Lung microvascular endothelial cell (primary cell): Measurements from ENCODE around the gene DIAPH2. TPM values are rescaled to one million over a fixed set of nuclear protein-coding genes. Genes with fewer than 3 reads are reported as not detected.
"Not testable (repeated sequence)": the region's sequence is repeated elsewhere in the genome, so short reads cannot be mapped to it uniquely, and the experiment has no call there.

Experiments
- DNase-seq, 2 donors: peaks; one replicate each; pipeline versions ENCODE4 v3.0.0 to v3.0.0-alpha.2; 2010; ENCODE audit warnings: low read depth in 2 of 2
- total RNA-seq: library from RNA; depleted of rRNA; stranded (reverse); fragments of >200 nt; gene quantifications from 2 replicates; pipeline ENCODE4 v1.2.1, GENCODE V29; 2014

The DIAPH2 gene
- total RNA-seq, 1 donor from 2014 or later: 13.5 TPM

DNA sequence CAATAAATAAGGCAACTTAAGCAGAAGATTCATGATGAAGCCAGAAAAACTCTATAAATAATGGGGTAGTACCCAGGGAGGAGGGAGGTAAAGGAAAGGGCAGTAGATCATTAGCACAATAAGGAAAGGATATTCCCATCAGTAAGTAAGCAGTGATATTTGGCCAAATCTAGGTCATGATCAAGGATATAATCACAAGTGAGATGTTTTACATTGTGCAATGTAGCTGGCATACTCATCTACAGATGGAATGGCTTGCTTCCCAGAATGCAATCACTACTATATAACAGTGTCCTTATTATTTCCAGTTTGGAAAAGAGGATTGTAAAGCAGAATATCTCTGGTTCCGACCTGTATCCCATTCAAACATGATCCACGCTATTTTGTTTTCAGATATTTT is 682.5 kb downstream of the DIAPH2 start:
- DNase-seq: no peak

DNA sequence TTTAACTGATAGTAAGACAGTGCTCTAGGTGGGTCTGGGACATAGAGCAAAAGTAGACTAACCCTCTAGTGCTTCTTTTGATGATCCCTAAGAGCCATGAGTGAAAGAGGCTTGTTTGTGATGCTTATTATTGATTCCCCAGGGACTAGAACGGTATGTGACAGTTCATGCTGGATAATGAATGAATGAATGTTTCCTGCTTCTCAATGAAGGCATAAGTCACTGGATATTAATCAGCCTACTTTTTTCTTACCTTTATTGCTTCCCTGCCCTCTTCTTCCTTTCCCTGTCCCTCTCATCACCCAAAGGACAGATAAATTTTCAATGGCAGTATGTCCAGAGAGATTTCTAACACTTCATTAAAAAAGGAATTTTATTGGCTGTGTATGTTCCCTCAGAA is 685.3 kb downstream of the DIAPH2 start:
- no peak for DNase-seq

DNA sequence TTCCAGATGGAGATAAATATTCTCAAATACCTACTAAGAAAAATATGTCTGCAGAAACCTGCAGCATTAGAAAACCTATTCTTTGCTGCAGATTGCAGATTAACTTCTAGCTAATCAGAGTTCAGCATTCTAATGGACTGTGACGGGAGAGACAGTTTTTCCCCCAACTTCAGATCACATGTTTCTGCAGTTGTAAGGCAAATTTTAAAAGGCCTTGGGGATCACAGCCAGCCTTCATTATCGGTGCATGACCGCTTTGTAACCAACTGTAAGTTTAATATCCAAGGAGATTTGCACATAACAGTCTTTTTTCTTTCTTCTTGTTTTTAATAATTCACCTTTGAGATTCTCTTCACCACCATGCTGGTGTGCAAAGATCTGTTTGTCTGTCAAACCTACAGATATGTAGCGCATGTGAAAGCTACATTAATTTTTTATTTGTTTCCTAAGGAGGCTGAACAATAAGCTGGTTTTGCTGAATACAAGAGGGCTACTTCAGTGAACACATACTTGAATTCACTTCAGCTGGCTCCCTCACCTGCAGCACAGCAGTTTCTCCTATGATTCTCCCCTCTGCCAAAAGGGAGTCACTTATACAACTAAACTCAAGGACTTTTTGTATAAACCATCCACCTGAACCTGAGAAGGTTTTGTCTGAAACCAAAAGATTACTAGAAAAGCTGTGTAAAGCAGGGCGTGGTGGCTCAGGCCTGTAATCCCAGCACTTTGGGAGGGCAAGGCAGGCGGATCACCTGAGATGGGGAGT is 687.5 kb downstream of the DIAPH2 start:
- DNase-seq: no peak

DNA sequence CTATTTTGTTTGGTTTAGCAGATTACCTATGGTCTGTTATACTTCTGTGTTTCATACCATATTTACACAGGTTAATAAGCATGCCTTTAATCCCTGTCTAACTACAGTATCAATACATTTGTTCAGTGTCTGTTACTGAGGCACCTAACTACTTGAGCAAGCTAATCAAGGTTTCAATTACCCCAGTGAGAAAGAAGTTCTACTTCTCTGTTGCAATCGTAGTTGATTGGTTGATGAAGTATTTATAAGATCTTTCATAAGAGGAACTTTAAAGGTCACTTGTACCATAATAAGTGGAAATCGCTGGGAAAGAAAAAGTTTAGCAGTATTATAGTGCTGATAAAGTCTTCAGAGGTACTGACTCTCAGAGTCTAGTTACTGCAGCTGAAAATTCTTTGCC is 689.6 kb downstream of the DIAPH2 start:
- no peak for DNase-seq

DNA sequence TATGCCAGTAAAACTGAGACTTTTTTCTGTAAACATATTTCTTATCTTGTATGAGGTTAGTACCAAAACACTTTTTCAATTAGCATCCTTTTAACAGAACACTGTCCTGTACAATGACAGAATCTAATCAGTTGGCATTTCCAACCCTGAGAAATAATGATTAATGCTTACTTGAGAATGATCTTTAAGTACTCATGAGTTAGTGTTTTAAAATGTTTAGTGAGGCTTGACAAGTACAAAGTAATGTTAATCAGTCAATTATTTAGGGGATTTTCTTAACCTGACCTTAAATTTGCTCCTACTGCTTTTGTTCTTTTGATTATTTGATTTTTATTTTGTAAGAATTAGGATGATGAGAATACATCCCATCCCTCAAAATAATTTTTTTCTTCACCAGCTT is 695.6 kb downstream of the DIAPH2 start:
- DNase-seq: no peak

DNA sequence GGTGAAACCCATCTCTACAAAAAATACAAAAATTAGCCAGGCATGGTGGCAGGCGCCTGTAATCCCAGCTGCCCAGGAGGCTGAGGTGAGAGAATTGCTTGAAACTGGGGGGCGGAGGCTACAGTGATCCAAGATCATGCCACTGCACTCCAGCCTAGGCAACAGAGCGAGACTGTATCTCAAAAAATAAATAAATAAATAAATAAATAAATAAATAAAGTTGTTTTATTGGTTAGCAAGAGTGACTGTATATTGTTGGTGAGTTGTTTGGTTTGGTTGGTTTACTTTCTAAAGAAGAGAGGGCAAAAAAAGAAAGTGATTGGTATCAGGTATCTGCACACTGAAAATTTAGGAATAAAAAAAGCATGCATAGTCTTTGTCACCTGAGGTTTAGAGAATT is 700.0 kb downstream of the DIAPH2 start:
- no peak for DNase-seq

DNA sequence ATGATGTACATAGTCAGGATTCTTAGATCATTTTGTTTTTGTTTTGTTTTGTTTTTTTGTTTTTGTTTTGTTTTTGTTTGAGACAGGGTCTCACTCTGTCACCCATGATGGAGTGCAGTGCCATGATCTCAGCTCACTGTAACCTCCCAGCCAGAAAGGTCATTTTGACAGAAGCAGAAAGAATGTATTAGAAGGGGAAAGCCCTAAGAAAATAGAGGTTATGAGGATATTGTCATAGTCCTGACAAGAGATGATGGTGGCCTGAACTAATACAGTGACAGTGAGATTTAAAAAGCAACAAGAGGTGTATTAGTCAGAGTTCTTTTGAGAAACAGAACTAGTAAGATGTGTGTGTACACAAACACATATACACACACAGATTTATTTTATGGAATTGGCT is 702.4 kb downstream of the DIAPH2 start:
- DNase-seq: no peak

DNA sequence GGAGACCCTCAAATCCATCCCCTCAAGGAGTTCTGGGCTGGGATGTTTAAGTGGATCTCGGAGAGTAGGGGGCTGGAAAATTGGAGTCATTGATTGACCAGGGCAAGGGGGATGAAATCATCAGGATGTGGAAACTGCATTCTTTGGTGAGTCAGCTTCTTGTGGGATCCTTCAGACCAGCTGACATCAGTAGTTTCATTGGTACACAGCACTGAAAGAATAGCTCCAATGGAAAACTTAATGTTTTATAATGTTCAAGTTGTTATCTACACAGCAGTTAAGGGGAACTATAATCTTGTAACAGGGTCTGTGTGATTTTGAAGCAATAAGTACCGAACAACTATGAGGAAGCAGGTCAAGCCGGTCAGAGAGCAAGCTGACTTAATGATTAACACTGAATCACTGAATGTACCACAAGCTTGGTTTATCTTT is 705.1 kb downstream of the DIAPH2 start:
- DNase-seq: peak in 1 of 2 donors; percentile 75

DNA sequence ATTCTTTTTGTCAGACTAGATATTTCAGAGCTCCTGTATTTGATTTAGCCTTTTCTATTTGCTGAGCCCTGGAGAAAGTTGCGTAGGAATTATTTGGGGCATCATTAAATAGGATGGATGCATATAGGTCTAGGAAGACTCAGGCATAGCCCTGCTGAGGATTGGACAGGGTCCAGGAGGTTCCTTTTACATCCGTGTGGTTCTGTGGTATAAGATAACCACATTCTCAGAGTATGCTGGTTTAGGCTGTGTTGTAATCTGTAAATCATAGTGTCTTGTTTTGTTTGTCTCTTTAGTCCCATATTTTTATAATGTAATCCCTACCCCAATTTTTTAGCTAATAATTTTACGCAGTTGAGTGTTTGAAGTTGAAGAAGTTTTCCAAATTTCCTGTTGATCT is 712.7 kb downstream of the DIAPH2 start:
- DNase-seq: no peak

DNA sequence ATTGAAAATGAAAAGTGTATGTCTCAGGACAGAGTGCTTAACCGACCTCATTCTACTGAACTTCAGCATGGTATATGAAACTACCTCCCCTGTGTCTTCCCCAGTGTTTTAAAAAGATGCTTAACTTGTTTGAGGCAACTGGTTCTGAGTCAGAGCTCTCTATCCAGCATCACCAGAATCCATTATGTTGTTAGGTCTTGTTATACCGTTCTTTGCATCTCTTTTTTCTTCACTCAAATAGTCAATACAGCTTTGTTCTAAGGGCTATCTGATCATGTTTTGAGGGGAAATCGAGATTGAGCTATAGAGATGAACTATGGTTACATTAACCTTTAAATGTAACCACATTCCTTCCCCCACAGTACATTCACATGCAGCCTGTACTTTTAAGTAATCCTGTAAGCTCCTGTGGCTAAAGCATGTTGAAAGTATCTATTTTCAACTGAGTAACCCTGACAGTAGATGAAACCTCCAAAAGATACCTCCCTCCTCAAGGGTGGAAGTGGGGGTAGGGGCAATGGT is 713.4 kb downstream of the DIAPH2 start:
- peak in 1 of 2 donors; percentile 1 for DNase-seq

DNA sequence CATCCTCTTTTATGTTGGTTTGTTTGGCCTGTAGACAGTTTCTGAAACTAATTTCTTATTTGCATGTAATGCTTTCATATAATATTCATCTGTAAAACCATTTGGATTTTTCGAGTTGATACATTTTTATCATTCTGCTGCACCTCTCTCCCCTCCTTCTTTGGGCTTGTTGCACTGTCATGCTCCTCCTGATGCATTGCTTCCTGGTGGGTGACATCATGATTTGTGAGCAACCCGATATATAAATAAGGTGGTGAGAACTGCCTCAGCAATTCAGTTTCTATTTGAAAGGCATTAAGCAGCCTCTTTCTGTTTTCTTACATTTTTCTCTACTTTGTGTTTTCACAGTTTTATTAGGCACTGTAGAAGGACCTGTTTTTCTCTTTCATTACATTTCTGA is 714.8 kb downstream of the DIAPH2 start:
- peak; percentile 24 to 77 for DNase-seq

DNA sequence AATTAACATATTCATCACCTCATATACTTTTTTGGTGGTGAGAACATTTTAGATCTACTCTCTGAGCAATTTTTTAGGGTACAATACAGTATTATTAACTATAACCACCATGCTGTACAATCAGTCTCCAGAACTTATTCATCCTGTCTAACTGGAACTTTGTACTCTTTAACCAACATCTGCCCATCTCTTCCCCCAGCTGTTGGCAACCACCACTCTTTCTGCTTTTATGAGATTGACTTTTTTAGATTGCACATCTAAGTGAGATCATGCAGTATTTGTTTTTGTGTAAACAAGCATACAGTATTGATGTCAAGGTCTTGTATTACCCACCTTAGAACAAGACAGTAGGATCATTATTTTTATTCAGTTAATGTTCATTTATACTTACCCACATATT is 715.9 kb downstream of the DIAPH2 start:
- DNase-seq: no peak

DNA sequence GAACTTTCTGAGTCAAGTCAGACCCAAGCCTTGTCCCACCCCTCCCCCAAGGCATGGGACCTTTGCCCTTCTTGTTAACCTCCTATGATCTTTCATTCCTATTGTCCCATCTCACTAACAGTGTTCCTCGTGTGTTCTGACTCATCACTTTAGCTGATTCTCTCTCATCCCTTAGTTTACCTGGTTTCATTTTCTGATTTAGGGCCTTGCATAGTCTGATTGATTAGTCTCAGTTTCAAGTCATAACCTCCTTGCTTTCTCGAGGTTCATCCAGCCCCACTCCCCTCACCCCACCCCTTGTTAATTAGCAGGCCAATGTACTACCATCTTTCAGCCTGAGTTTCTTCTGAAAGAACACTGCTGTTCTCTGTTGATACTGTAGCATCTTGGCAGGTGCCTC is 716.5 kb downstream of the DIAPH2 start:
- no peak for DNase-seq

DNA sequence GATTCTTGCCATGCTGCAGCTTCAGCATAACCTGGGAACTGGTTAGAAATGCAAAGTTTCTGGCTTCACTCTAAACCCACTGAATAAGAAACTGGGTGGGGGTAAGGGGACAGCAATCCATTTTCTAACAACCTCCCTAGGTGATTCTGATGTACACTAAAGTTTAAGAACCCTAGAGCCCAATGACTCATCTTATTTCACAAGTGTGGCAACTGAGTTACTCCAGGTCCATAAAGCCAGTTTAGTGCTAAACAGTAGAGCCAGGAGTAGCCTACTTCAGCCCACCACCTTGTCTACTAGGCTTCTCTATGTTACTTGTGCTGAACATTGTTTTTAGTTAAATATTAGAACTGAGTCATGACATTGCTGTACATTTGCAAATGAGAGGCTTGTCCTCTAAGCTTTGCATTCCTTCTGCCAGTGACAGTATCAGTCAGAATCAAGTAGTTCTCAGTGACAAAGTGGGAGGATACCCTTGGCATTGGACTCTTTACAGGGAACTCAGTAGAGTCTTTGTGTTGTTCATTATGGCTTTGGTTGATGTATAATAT is 717.0 kb downstream of the DIAPH2 start:
- DNase-seq: no peak

DNA sequence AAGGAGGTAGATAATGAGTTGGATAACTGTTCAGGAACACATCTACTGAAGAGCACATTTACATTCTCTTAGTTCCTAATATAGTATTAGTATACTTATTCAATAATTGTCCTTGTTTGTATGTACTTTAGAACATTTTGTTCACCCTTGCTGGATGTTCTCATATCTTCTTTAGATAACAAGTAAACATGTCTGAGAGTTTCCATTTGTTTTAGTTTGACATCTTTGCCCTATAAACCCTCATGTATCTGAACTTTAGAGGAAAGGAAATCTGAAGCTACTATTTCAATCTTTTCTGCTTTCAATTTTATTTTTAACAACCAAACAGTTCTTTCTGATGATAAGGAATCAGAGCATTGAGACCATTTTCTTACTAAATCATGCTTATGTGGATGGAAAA is 717.7 kb downstream of the DIAPH2 start:
- DNase-seq: no peak

DNA sequence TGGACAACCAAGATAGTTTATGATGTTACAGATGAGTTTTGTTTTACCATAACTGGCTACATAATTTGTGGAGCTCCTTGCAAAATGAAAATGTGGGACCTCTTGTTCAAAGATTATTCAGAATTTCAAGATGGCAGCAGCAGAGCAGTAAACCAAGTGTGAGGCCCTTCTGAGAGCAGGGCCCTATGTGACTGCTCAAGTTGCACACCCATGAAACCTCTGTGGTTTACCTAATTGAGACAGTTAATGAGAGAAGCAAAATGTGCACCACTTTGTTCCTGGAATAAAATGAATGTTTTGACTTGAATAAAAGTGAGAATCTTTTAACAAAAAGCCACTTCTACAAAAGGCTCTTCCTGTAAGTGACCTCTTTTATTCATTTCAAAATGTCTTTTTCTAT is 718.3 kb downstream of the DIAPH2 start:
- no peak for DNase-seq

DNA sequence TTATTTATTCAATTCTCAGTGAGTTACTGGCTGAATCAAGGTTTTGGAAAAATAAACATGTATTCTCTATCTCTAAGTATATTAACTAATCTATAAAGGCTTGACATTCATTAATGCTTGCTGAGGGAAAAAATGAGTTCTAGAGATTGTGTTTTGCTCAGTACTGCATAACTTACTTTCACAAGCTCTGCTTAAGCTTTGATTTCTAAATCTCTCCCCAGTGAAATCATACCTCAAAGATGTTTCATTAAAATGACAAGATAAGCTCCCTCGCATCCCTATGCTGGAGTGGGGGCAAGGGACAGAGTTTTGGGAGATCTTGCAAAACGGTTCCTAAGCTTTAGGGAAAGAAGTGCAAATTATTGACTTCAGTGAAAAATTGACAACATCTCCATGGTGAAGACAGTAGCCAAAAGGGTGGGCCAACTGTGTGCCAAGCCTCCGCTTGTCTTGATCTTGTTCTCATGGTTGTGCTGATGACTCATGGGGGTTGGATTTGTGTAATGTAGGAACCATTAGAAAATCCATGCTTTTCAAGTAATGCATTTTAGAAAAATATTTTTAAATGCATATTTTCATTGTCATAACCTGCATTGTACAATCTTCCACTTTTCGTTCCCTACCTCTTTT is 720.5 kb downstream of the DIAPH2 start:
- no peak for DNase-seq

DNA sequence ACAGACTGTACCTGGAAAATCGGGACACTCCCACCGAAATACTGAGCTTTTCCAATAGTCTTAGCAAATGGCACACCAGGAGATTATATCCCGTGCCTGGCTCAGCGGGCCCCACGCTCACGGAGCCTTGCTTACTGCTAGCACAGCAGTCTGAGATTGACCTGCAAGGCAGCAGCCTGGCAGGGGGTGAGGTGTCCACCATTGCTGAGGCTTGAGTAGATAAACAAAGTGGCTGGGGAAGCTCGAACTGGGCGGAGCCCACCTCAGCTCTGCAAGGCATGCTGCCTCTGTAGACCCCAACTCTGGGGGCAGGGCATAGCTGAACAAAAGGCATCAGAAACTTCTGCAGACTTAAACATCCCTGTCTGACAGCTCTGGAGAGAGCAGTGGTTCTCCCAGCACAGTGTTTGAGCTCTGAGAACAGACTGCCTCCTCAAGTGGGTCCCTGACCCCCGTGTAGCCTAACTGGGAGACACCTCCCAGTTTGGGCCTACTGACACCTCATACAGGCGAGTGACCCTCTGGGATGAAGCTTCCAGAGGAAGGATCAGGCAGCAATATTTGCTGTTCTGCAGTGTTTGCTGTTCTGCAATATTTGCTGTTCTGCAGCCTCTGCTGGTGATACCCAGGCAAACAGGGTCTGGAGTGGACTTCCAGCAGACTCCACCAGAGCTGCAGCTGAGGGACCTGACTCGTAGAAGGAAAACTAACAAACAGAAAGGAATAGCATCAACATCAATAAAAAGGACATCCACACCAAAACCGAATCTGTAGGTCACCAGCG is 725.2 kb downstream of the DIAPH2 start:
- DNase-seq: not testable (repeated sequence)

DNA sequence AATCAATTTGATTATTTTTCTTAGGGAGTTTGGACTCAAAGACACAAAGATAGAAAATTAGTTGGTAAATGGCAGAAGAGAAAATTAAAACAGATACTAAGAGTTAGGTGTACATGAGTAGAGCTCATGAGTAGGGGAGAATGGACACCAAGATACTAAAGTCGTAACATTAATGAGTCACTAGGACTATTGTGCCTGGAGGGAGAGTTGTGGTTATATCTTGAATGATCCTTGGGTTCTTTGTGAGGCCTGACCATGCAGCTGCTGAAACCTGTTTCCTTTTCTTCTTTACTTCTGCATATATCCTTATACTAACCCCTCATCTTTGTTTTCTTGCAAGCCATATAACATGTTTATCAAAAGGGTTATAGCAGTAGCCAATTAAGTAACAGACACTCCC is 731.8 kb downstream of the DIAPH2 start:
- no peak for DNase-seq

DNA sequence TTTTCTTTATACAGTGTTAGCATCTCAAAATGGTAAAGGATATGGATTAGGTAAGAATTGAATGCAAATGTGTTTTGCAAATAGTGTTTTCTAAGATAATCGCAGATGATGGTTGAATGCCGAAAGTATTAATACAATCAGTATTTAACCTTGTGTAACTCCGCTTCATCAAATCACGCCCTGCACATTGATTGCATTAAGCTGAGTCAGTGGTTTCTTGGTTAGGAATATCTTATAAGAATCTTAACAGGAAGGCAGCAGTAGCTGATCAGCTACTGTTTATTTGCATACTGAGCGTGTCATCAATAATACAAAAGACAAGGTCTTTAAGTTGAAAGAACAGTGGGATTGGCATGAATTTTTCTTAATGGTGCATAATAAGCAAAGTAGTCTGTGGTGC is 744.5 kb downstream of the DIAPH2 start:
- no peak for DNase-seq

DNA sequence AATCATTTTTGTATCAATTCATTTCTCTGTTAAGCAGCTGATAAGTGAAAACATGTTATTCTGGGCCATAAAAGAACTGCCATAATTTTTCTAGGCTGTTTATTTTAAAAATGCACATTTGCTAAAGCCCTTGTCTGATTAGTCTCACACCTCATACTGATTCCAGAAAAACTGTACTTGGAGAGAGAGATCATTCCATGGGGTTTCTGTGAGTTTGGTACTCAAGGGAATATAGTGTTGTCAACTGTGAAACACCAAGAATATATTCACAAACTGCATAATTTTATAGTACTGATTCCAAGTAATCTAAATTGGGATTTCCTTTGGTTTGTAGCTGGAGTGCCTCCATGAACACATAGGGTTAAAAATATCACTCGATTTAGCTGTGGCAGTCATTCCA is 746.6 kb downstream of the DIAPH2 start:
- DNase-seq: no peak

DNA sequence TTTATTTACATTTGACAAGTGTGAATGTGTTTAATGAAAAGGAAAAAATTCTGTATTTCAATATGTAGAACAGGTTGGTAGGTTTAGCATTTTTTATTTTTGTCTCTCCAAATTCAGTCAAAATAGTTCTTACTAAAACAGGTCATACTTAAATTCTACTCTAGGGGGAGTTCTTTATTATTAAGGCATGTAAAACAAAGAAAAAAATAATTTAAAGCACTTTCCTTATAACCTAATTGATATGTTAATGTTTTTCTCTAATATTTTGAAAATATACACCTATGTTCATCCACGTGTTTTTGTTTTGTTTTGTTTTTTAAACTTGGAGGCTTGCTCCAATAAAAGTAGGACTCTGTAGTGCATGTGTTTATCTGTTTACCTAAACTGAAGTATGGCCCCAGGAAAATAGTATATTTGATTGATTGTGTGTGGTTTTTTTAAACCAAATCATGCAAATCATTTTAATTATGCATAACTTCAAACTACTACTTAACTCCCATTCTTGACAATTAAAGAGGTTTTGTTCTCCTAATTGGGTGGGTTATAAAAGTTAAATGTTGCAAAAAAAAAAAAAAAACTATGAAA is 761.7 kb downstream of the DIAPH2 start:
- DNase-seq: peak; percentile 3 to 5
